Stimulated activated CD4-positive, alpha-beta T cell treated with anti-CD3 and anti-CD28 coated beads, TNF-alpha, amount 100 ng/mL, for 4 hours (primary cell): ENCODE measurements around the gene CATSPERD.
A peak's percentile ranks its signal among the peaks of the same experiment; 100 is the strongest.

Source experiments
- DNase-seq, 3 experiments: peaks; one replicate each; pipeline ENCODE4 v3.0.0-alpha.2; 2020; ENCODE audit warnings: low read depth in 3 of 3

CATSPERD gene, protein sequence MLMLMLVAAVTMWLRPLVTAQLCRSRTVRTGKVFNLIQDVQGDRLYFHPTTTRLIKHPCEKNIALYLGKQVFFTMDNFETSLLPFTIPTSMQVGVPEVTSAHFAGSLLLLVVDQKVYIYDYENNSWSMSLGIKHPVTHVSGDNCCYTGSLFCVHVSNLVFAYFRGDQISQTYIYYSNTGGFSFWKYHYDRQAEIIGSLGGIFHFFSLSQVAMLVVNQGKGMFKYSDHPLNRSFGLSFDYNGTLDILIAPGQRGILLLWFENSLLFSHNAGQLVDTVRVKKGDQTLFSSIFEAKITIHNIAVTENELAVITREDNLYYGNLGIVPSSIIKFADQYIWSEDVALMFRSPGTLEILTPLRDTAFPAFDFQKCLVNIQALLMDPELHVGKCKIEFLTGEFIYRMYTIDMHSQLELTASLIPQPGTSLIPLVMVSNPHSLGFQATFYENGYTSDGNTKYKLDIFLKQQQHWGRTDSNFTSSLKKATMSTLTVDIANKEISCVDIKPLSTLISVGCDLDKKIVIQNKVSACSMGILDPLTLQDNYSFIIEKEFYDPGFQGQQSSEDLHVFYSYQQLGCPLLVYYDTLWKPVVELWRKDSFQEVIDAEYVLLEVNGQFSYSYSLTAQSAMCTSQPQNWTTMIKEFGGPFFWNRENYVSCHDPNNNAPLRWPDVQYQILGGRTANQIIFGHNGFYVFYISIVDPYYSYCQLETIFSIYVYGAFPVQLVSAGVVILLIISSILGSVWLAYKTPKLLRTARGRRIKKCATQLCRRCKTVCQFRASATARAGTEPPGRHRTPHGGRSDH

GRCh38 chr19:5719961-5720790 lies at the start of gene CATSPERD, which contains the start of gene LONP1:
Gene CATSPERD, plus strand, starts transcription at chr19:5720637. Its CDS starts 101 bp downstream, at chr19:5720738.
Gene LONP1, minus strand, starts transcription at chr19:5720146. Its CDS starts 14 bp downstream, at chr19:5720132.
- peak; percentile 95 to 97 (median 95) for DNase-seq

DNA sequence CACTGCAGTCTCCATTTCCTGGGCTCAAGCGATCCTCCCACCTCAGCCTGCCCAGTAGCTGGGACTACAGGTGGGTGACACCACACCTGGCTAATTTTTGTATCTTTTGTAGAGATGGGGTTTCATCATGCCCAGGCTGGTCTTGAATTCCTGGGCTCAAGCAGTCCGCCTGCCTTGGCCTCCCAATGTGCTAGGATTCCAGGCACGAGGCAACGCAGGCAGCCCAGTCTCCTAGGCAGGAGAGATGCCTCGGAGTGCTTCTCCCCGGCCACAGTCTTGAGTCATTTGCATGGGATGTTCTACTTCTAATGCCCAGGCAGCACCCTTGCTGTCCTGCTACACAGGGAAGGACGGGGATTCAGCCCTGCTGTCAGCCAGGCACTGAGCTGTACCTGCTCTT lies 48.8 kb upstream of the CATSPERD start:
- no peak for DNase-seq

DNA sequence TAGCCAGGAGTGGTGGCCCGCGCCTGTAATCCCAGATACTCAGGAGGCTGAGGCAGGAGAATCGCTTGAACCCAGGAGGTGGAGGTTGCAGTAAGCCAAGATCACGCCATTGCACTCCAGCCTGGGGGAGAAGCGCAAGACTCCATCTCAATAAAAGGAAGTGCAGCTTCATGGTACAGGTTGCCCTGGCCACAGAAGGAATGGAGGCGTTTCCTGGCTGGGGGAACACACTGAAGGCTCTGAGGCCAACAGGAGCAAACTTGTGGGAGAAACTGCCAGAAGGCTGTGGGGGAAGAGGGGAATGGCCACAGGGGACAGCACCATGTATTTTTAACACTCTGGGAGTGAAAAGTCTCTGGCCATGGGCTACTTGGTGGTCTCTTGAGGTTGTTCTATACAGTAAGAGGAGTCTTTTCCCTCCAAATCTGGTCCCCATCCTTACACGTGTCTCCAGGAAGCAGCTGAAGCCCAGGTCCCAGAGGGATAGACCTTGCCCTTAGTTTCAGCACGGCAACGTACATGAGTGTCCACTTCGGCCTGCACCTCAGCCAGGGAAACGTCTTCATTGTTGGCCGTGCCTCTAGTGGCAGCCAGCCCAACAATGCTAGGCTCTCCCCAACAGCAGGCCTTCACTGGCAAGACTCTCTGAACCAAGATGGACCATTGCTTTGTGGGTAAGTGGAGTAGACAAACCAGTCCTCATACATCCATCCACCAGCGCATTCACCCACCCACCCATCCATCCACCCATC lies 47.6 kb upstream of the CATSPERD start:
- DNase-seq = no peak

GRCh38 chr19:5673752-5674151 lies 46.7 kb upstream of the CATSPERD start:
- DNase-seq = no peak

GRCh38 chr19:5674714-5675113 lies 45.7 kb upstream of the CATSPERD start:
- no peak for DNase-seq

DNA sequence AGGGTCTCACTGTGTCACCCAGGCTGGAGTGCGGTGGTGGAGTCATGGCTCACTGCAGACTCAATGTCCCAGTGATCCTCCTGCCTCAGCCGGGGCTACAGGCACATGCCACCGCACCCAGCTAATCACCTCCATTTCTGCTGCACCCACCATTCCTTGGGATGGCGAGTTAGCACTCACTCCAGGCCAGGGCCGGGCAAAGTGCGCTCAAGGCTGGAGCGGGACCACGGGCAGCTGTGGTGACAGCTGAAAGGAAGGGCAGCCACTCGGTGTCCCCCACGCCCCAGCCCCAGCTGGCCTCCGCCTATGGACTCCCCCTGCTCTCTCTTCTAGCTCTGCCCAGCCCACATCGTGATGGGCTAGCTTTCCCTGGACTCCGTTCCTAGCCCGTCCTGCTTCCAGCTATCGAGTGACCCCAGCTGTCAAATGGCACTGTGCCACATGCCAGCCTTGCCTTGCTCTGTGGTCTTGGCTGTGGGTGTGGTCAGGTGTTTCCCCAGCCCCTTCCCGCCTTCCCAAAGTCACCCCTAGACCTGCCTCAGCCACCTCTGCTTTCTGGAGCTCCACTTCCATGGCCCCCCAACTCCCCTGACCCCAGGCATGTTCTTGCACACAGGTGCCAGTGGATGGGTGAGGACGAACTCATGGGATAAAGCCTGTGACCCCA lies 44.2 kb upstream of the CATSPERD start:
- DNase-seq = no peak

DNA sequence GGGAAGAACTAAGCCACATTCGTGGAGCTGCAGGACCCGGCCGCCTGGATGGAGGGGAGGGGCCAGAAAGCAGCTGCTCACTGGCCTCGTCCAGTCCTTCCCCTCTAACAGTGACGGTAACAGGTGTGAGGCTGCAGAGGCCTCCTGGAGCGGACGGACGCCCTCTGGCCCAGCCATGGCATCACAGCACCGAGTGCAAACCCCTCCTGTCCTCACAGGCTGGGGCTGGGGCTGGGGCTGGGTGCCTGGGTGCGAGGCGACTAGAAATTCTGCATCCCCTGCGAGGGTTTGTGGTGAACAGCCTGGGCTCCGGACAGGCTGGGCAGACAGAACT lies 43.7 kb upstream of the CATSPERD start:
- DNase-seq = no peak

- DNase-seq = no peak
Measured at GRCh38 chr19:5677136-5677535, 43.3 kb upstream of the CATSPERD start.

DNA sequence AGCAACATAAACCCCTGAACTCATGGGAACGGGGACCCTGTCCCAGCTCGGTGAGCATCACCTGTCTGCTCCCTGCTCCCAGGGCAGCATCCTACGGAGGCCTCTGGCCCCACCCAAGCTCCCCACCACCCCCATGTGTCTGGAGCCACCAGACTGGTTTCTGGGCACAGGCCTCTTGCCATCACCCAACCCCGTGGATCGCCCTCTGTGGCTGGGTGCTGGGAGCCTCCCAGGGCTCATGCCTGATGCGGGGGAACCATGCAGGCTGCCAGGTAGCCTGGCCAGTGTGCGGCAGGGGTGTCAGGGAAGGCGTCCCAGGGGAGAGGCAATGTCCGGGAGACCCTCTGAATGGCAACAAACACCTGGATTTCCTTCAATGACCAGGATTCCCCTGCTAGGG lies 42.9 kb upstream of the CATSPERD start:
- no peak for DNase-seq

DNA sequence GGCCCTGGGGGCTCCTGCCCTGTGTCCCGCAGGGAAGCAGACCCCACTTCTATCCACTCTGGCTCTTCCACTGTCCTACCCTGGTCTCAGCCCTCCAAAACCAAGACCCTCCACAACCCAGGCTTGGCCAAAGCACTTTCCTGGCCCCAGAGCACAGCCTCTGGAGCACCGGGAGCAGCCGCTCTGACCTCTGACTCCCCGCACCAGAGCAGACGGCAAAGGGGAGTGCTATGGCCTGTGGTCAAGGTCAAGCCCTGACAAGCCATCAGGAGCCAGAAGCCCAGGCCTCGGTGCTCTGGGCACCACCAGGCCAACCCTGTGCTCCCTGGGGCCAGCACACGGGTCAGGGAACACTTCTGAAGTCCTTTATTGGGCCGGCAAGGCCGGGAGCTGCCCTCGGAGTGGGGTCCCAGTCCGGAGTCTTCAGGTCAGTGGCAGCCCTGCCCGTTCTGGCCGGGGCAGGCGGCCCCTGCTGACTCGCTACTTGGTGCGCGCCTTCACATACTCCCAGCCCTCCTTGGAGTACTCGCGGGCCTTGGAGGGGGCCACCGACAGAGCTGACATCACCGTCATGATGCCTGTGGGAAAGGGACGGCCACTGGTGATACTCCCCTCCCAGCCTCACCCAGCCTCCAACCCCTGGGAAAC lies 42.2 kb upstream of the CATSPERD start:
- DNase-seq = no peak

DNA sequence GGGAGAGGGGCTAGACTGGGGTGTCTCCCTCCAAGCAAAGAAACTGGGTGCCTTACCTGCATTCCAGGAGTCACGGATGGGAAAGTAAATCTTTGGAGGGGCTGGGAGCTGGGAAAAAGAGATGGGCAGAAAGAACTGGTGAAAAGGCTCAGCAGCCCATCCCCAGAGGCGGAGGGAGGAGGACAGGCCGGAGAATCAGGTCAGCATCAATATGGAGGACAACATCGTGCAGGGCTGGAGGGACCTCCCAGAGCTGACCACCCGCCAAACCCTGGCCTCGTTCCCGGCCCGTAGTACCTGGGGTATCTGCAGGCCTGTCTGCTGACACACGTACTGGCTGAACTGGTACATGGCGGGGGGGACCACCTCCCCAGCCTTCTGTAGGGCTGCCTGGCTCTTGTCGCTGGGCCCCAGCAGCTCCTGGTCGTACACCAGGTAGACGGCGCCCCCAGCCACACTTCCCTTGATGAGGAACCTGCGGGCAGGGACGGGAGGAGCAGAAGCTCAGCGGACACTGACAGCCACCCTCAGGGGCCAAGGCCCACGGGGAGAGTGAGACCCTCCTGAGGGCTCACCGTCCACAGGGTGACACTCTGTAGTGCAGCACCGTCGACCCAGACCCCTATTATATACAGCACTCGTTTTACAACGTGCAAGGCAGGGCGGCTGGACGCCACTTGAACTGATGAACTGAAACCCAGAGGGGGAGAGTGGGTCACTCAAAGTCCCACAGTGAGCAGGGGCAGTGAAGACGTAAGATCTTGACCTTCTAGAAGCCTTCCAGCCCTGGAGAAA lies 41.0 kb upstream of the CATSPERD start:
- DNase-seq = no peak

- DNase-seq = no peak
Measured at GRCh38 chr19:5680084-5680436, 40.4 kb upstream of the CATSPERD start.

GRCh38 chr19:5680437-5681368 lies 39.7 kb upstream of the CATSPERD start, which contains the start of the genes HSD11B1L and MICOS13:
Gene HSD11B1L, plus strand, starts transcription at chr19:5681027. Its CDS starts 3,806 bp downstream, at chr19:5684833.
Gene MICOS13, minus strand, starts transcription at chr19:5680516. Its CDS starts 30 bp downstream, at chr19:5680486.
- DNase-seq = peak; percentile 96 to 97 (median 97)

GRCh38 chr19:5681391-5682106 lies 38.9 kb upstream of the CATSPERD start:
- no peak for DNase-seq

DNA sequence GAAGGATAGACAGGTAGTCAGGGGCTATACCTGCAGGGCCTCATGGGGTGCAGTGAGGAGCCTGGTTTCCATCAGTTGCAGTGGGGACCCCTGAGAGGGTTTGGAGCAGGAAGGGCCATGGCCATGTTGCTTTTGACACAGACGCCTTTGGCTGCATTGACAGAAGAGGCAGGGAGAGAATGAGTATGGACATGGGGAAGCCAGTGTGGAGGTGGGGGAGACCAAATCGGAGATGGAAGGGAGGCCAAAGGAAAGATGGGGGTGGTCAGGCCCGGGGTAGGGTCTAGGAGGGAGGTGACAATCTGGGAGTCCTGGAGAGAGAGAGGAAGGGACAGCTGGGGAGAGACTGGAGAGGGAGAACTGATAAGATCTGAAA lies 38.3 kb upstream of the CATSPERD start:
- DNase-seq = no peak

GRCh38 chr19:5683177-5683886 lies 37.1 kb upstream of the CATSPERD start:
- DNase-seq = no peak
